GM21825 (cell line): ENCODE measurements around the gene PCBD2.
"Not testable (repeated sequence)": the region's sequence is repeated elsewhere in the genome, so short reads cannot be mapped to it uniquely, and the experiment has no call there.

Source experiments
- ATAC-seq: cut with Tn5 transposase; IDR thresholded peaks from one replicate; pipeline ENCODE4 v1.9.1; 2021; ENCODE audit warnings: mild to moderate bottlenecking, moderate library complexity; ENCODE audit not compliant: unreplicated experiment

The PCBD2 gene

GRCh38 chr5:134957920-134958608 is 53.1 kb downstream of the PCBD2 start:
- no peak for ATAC-seq

GRCh38 chr5:134958755-134959154 is 53.8 kb downstream of the PCBD2 start:
- ATAC-seq = no peak

GRCh38 chr5:134963098-134963497 is 58.2 kb downstream of the PCBD2 start:
- ATAC-seq = no peak

- no peak for ATAC-seq
These were observed 59.7 kb downstream of the PCBD2 start for GRCh38 chr5:134964359-134965270.

GRCh38 chr5:134965271-134965825 is 60.4 kb downstream of the PCBD2 start:
- ATAC-seq = no peak

- no peak for ATAC-seq
These were observed 62.7 kb downstream of the PCBD2 start, which contains the start of gene CATSPER3 for GRCh38 chr5:134967607-134968006. CATSPER3 (plus strand) TSS chr5:134967907; CDS start chr5:134967992, 85 bp downstream.

- ATAC-seq = no peak
These were observed 63.1 kb downstream of the PCBD2 start for GRCh38 chr5:134968055-134968454.

GRCh38 chr5:134969166-134969565 is 64.2 kb downstream of the PCBD2 start:
- ATAC-seq = no peak

- ATAC-seq = no peak
These were observed 70.3 kb downstream of the PCBD2 start for GRCh38 chr5:134975078-134975715.

- no peak for ATAC-seq
These were observed 70.9 kb downstream of the PCBD2 start for GRCh38 chr5:134975843-134976242.

- ATAC-seq = no peak
These were observed 71.9 kb downstream of the PCBD2 start for GRCh38 chr5:134976841-134977240.

GRCh38 chr5:134979416-134979815 is 74.5 kb downstream of the PCBD2 start:
- ATAC-seq = no peak

GRCh38 chr5:134982230-134982629 is 77.3 kb downstream of the PCBD2 start:
- no peak for ATAC-seq

- no peak for ATAC-seq
These were observed 84.4 kb downstream of the PCBD2 start for GRCh38 chr5:134989266-134989830.

GRCh38 chr5:134990183-134990582 is 85.3 kb downstream of the PCBD2 start:
- ATAC-seq = not testable (repeated sequence)

- no peak for ATAC-seq
These were observed 87.2 kb downstream of the PCBD2 start for GRCh38 chr5:134992148-134992547.

- no peak for ATAC-seq
These were observed 88.2 kb downstream of the PCBD2 start for GRCh38 chr5:134993161-134993560.

GRCh38 chr5:134994560-134995156 is 89.7 kb downstream of the PCBD2 start:
- ATAC-seq = no peak

GRCh38 chr5:134995850-134996402 is 91.0 kb downstream of the PCBD2 start:
- no peak for ATAC-seq

GRCh38 chr5:134997015-134997414 is 92.1 kb downstream of the PCBD2 start:
- no peak for ATAC-seq
